Astrocyte (in vitro differentiated cells and primary cell): Measurements from ENCODE around the gene DGKQ.
"Not testable (repeated sequence)": the region's sequence is repeated elsewhere in the genome, so short reads cannot be mapped to it uniquely, and the experiment has no call there.

Experiments used
- CTCF ChIP-seq: IDR thresholded peaks from 2 replicates; pipeline ENCODE4 v1.5.1; 2011; ENCODE audit warnings: low read depth, mild to moderate bottlenecking, inconsistent platforms, low read length, moderate library complexity; ENCODE audit not compliant: insufficient read depth
- EZH2 ChIP-seq: IDR thresholded peaks from 2 replicates; pipeline ENCODE4 v1.6.1; 2012; ENCODE audit warnings: mild to moderate bottlenecking, low read length, inconsistent platforms; ENCODE audit not compliant: insufficient read depth

GRCh38 chr4:918591-918990, 54.8 kb downstream of the DGKQ start:
- not testable (repeated sequence) for TF ChIP-seq CTCF, EZH2
